Activated gamma-delta T cell (primary cell): ENCODE measurements around the gene B3GNT8.
A peak's percentile ranks its signal among the peaks of the same experiment; 100 is the strongest.
"Not testable (repeated sequence)": the region's sequence is repeated elsewhere in the genome, so short reads cannot be mapped to it uniquely, and the experiment has no call there.

Experiments used
- DNase-seq: peaks from one replicate; lab custom pipeline; 2025; lab: John Stamatoyannopoulos, UW
- total RNA-seq, 2 donors: gene quantifications; one replicate each; lab custom pipeline; 2026; lab: John Stamatoyannopoulos, UW

The B3GNT8 gene
- total RNA-seq = 1.1 to 1.2 reads per million in 2 donors

GRCh38 chr19:41426952-41427646 is at the start of gene B3GNT8:
Gene B3GNT8 (minus strand): TSS chr19:41427374. CDS start chr19:41426778, 596 bp downstream.
- DNase-seq = peak; percentile 31

GRCh38 chr19:41476583-41476982 is 49.4 kb upstream of the B3GNT8 start:
- DNase-seq = no peak

DNA sequence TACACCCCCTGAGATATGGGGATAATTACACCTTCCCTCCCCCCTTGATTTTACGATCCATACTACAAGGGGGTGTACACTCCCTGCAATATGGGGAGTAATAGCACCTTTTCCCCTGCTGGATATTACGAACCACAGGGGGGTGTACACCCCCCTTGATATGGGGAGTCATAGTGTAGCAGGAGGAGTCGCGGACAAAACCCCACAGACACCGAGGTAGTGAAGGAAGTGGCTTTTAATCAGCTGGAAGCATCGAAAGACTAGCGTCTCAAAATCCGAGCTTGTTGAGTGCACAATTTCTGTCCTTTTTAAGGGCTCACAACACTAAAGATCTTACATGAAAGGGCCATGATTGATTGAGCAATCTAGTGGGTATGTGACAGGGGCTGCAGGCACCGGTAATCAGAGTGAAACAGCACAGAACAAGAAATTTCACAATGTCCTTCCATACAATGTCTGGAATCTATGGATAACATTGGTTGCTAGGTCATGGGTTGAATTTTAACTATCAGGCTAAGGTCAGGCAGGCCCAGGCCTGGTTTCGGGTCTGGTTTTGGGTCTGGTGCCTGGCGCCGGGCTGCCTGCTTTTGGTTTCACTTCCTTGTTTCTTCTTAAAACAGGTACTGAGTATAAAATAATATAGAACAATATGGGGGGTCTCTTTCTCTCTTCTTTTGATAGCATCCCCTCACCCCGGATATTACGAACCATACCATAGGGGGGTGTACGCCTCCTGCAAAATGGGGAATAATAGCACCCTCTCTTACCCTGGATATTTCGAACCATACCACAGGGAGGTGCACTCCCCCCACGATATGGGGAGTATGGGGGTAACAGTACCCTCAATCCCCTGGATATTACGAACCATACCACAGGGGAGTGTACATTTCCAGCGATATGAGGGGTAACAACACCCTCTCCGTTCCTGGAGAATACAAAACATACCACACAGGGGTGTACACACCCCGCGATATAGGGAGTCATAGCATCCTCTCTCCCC is 36.4 kb upstream of the B3GNT8 start:
- DNase-seq = not testable (repeated sequence)

GRCh38 chr19:41462497-41462896 is 35.3 kb upstream of the B3GNT8 start:
- DNase-seq = no peak

DNA sequence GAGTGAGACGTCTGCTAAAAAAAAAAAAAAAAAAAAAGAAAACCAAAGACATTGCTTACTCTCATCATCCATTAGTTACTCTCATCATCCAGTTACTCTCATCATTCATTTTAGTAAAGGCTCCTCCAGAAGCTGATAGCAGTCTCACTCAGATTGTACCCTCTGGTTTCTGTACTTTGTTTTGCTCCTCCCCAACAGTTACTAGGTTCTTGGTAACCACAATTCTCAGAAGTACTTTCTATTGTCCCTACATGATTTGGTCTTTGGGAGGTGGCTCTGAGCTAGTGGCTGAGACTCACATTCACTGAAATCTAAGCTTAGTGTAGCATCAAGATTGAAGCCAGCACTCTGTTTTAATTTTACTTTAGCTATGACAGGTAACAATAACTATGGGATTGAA is 30.1 kb upstream of the B3GNT8 start:
- DNase-seq = no peak

- DNase-seq = no peak
Observed at GRCh38 chr19:41456342-41456918, 29.3 kb upstream of the B3GNT8 start.

GRCh38 chr19:41455936-41456335 is 28.8 kb upstream of the B3GNT8 start:
- DNase-seq = no peak

GRCh38 chr19:41452584-41453275 is 25.6 kb upstream of the B3GNT8 start:
- no peak for DNase-seq

GRCh38 chr19:41449865-41450178 is 22.6 kb upstream of the B3GNT8 start:
- no peak for DNase-seq

DNA sequence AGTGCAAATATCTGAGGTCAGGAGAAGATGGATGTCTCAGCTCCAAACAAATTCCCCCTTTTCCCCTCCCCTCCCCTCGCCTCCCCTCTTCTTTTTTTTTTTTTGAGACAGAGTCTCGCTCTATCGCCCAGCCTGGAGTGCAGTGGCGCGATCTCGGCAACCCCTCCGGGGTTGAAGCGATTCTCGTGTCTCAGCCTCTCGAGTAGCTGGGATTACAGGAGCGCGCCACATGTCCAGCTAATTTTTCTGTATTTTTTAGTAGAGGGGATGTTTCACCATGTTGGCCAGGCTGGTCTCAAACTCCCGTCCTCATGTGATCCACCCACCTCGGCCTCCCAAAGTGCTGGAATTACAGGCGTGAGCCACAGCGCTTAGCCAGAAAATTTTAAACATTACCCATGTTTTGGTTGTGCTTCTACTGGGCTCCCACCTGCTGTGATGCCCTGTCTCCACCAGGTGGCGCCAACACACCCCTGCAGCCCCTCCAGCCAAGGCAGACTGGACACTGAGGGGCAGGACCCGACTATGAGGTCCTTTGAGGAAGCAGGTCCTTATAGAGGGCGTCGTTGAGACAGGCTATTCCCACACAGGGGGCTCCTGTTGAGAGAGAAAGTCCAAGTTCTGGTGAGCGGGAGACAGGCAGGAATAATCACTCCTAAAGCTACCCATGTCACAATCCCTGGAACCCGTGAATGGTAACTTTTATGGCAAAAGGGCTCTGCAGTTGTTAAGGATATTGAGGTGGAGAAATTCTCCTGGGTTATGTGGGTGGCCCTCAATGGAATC is 22.1 kb upstream of the B3GNT8 start:
- peak; percentile 28 for DNase-seq

DNA sequence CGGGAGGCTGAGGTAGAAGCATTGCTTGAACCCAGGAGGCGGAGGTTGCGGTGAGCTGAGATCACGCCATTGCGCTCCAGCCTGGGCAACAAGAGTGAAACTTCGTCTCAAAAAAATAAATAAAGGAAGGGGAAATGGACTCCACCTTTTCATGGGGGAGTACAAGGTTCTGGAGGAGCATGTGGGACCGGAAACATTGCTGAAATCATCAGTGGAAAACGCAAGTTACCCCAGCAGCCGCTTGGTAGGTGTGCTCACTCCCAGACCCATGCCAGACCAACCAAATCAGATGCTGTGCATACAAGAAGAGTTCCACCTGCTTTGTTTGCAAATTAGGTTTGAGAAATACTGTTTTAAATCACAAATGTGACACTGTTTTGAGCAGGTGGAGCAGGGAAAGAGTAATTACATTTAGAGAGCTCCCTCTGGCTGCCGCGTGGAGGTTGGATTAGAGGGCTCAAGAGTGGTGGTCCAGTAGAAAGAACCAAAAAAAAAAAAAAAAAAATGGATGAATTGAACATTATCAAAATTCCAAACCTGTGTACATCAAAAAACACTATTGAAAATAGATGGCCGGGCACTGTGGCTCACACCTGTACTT is 20.7 kb upstream of the B3GNT8 start:
- DNase-seq = no peak

GRCh38 chr19:41445575-41445974 is 18.4 kb upstream of the B3GNT8 start:
- DNase-seq = no peak

GRCh38 chr19:41443813-41444455 is 16.8 kb upstream of the B3GNT8 start:
- no peak for DNase-seq

DNA sequence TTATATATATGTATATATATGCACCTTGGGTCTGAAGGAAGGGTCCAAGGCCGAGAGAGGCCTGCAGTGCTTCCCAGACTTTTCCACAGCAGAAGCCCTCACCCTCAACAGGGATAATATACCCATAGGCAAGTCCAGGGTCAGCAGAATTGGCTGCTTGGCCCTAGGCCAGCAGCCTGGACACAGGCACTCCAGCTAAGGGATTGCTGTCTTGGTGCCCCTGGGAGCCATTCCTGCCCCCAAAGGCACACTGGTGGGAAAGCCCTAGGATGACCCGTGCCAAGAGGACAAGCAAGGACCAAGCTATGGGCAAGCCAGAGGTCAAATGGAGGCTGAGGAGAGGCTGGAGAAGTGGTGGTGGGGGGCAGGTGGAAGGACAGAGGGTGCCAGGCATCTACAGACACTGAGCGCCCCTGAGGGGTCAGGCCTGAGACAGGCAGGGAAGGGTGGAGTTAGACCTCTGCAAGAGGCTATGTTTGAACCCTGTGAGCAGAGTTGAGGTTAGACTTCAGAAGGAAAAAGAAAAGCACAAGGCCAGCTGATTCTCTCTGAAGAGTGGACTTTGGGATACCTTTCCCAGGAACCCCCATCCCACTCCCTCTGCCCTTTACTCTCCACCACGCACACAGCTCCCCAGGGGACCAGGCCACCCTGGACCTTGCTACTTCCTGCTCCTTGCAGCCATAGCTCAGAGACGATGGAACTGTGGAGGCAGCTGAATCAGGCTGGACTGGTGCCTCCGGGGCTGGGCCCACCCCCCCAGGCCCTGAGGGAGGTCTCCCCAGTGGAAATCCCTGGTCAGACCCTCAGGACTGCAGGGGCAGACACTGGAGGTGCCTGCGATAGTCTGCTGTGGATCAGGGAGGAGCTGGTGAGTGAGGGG is 15.5 kb upstream of the B3GNT8 start, which contains the start of gene ERICH4:
TSS of gene ERICH4 (plus strand) at position 684 of the 883 bp plus-strand sequence. CDS start at position 698, 14 bp downstream.
- DNase-seq = no peak

- DNase-seq = no peak
Observed at GRCh38 chr19:41441321-41441945, 14.3 kb upstream of the B3GNT8 start.

- no peak for DNase-seq
Observed at GRCh38 chr19:41439441-41440222, 12.5 kb upstream of the B3GNT8 start, which contains the start of gene DMAC2. Gene DMAC2 (minus strand): TSS chr19:41439912. CDS start chr19:41439899, 13 bp downstream.

GRCh38 chr19:41437944-41438574 is 10.9 kb upstream of the B3GNT8 start:
- no peak for DNase-seq
